Astrocyte of the spinal cord (primary cell): Measurements from ENCODE around the gene SKP2.

Experiments used
- DNase-seq: peaks from one replicate; pipeline ENCODE4 v3.0.0; 2011; ENCODE audit warnings: low read depth, low spot score
- H3K4me3 ChIP-seq: 2 replicates; pipeline ENCODE4 v1.5.1; 2011; ENCODE audit warnings: low read depth, mild to moderate bottlenecking, low read length, moderate library complexity
- in situ Hi-C: cut with HindIII; loops from 2 replicates; pipeline ENCODE4 v1.10.0; 2017; ENCODE audit warnings: low sequenced_read_pairs
- TF ChIP-seq, protein P1 (sequence below): IDR thresholded peaks from 2 replicates; pipeline ENCODE4 v1.5.1; 2012; ENCODE audit warnings: low read depth, mild to moderate bottlenecking, low read length, inconsistent platforms

SKP2 gene

DNA sequence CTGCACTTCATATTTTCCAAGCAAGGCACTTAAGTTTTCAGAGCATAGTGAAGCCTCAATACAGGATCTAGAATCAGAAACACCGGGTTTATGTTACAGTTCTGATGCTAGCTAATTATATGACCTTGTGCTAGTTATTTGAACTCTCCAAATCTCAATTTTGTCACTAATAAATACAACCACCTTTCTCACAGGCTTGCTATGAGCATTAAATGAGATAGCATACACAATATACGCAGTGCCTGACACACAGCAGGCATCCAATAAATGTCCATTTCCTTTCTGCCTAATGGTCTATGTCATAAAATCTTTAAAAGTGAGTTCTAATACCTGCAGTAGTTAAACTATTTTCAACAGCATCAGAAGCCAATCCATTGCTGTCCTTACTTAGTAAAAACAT is 56.9 kb downstream of the SKP2 start:
- in situ Hi-C loops, result no loop called here
- H3K4me3 ChIP-seq, result no peak overlapping the region
- no peak for DNase-seq
- TF ChIP-seq, protein P1, sequence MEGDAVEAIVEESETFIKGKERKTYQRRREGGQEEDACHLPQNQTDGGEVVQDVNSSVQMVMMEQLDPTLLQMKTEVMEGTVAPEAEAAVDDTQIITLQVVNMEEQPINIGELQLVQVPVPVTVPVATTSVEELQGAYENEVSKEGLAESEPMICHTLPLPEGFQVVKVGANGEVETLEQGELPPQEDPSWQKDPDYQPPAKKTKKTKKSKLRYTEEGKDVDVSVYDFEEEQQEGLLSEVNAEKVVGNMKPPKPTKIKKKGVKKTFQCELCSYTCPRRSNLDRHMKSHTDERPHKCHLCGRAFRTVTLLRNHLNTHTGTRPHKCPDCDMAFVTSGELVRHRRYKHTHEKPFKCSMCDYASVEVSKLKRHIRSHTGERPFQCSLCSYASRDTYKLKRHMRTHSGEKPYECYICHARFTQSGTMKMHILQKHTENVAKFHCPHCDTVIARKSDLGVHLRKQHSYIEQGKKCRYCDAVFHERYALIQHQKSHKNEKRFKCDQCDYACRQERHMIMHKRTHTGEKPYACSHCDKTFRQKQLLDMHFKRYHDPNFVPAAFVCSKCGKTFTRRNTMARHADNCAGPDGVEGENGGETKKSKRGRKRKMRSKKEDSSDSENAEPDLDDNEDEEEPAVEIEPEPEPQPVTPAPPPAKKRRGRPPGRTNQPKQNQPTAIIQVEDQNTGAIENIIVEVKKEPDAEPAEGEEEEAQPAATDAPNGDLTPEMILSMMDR, result no peak

DNA sequence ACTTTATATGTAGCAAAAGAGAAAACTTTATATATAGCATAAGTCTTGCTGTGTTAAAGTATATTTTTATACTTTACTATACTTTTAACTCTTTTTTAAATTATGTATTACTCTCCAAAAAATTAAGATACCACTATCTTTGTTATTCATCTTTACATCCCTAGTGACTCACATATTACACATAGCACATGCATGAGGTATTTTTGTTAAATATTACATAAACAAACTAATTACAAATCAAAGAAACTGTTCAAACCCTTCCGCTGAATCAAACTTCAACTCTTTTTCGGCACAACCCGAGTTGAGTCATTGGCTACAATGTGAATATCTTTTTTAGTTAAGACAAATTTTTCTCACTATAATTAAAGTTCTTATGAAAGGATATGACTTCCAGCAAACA is 57.8 kb downstream of the SKP2 start:
- in situ Hi-C loops, result no loop called here
- TF ChIP-seq, protein P1, result no peak
- H3K4me3 ChIP-seq, result no peak overlapping the region
- no peak for DNase-seq

DNA sequence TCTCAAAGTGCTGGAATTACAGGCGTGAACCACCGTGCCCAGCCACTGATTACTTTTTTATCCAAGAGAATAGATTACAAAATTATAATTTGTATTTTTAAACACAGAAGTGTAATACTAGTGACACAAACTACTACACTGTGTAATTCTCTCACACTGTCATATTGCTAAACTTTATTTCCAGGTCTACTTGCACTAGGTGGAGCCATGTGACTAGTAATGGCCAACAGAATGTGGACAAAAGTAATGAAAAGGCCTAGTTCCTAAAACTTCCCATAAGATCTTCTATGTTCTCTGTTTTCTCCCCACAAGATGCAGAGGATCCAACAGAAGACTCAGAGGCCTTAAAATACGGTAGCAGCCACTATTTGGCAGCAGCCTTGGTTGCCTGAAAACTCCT is 62.5 kb downstream of the SKP2 start:
- H3K4me3 ChIP-seq, result no peak overlapping the region
- in situ Hi-C loops, result no loop called here
- DNase-seq, result no peak
- TF ChIP-seq, protein P1, result no peak

DNA sequence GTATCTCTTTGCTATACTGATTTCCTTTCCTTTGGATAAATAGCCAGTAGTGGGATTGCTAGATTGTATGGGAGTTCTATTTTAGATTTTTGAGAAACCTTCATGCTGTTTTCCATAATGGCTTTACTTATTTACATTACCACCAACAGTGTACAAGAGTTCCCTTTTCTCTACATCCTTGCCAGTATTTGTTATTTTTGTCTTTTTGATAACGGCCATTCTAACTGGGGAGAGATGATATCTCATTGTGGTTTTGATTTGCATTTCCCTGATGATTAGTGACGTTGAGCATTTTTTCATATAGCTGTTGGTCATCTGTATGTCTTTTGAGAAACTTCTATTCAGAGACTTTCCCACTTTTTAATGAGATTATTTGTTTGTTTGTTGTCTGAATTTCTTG is 64.0 kb downstream of the SKP2 start:
- no peak overlapping the region for H3K4me3 ChIP-seq
- DNase-seq, result no peak
- TF ChIP-seq, protein P1, result no peak
- in situ Hi-C loops, result no loop called here

DNA sequence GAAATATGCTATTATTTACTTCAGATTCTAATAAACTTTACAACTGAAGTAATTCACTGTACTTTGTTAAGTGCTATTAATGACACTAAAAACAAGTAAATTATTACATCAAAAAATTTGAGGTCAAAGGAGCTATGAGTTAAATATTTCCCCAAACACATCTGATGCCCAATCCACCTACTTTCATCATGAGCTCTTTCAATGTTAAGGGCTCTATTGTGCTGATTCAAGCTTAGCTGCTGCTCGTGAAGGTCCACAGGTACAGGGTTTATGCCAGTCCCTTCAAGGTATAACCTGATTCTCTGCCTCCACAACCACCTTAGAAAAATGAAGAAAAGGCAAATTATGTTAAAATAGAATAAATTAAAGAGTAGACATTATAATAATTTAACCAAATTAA is 65.7 kb downstream of the SKP2 start:
- DNase-seq, result no peak
- no peak overlapping the region for H3K4me3 ChIP-seq
- TF ChIP-seq, protein P1, result no peak
- in situ Hi-C loops, result no loop called here

DNA sequence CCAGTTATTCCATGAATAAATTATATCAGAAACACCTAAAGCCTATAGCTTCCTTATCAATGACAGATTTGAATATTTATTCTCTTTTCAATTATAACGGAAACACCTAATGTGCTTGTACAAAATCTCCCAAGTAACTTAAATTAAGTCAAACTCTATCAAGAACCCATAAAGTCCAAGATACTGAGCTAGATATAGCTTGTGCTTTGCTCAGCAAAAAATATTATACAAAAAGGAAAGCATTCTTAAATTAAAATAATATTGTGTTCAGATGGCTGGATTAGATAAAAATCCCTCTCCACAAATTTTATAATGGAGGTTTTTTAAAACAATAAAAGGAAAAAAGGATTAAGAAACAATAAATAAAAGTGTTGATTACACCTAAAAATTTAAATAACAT is 66.1 kb downstream of the SKP2 start:
- H3K4me3 ChIP-seq, result no peak overlapping the region
- in situ Hi-C loops, result no loop called here
- no peak for DNase-seq
- TF ChIP-seq, protein P1, result no peak

DNA sequence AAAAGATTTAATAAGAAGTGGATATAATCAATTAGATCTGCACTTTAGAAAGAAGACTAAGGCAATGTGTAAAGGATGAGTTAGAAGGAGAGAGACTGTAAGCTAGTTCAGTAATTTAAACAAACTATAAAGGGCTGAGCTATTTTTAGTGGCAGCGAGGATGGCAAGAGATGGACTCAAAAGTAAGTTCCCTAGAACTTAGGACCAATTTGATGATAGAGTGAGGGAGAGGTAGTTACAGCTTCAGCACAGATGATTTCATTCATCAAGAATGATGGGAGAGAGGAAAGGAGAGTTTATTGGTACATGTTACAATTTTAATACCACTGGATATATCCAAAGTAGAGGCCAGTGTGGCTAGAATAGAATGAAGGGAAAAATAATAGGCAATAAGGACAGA is 70.7 kb downstream of the SKP2 start:
- in situ Hi-C loops, result no loop called here
- TF ChIP-seq, protein P1, result no peak

More for the DNA sequence above, 70.7 kb downstream of the SKP2 start:
- no peak overlapping the region for H3K4me3 ChIP-seq
- DNase-seq, result no peak
